GM13976 (cell line): Measurements from ENCODE around the gene CAMKK2.

Experiments used
- DNase-seq: peaks from one replicate; pipeline ENCODE4 v3.0.0; 2012; ENCODE audit warnings: low spot score
- CTCF ChIP-seq: IDR thresholded peaks from 2 replicates; pipeline ENCODE4 v1.5.1; 2012; ENCODE audit warnings: borderline replicate concordance, mild to moderate bottlenecking; ENCODE audit not compliant: insufficient read depth; ENCODE audit errors: extremely low read depth, missing control alignments, control extremely low read depth
- in situ Hi-C: fragments of 300-500 bp; cut with MboI; formaldehyde crosslinking; loops from one replicate; pipeline ENCODE4 v1.12.0; 2022; ENCODE audit warnings: low sequenced_read_pairs, mixed read lengths, inconsistent platforms; ENCODE audit not compliant: unreplicated experiment

Gene CAMKK2

GRCh38 chr12:121279507-121279915 lies 17.0 kb downstream of the CAMKK2 start:
- in situ Hi-C loops, result no loop called here
- TF ChIP-seq CTCF, result no peak
- DNase-seq, result no peak

- DNase-seq, result no peak
- in situ Hi-C loops, result no loop called here
- TF ChIP-seq CTCF, result no peak
Measured at GRCh38 chr12:121279071-121279375, 17.5 kb downstream of the CAMKK2 start.

DNA sequence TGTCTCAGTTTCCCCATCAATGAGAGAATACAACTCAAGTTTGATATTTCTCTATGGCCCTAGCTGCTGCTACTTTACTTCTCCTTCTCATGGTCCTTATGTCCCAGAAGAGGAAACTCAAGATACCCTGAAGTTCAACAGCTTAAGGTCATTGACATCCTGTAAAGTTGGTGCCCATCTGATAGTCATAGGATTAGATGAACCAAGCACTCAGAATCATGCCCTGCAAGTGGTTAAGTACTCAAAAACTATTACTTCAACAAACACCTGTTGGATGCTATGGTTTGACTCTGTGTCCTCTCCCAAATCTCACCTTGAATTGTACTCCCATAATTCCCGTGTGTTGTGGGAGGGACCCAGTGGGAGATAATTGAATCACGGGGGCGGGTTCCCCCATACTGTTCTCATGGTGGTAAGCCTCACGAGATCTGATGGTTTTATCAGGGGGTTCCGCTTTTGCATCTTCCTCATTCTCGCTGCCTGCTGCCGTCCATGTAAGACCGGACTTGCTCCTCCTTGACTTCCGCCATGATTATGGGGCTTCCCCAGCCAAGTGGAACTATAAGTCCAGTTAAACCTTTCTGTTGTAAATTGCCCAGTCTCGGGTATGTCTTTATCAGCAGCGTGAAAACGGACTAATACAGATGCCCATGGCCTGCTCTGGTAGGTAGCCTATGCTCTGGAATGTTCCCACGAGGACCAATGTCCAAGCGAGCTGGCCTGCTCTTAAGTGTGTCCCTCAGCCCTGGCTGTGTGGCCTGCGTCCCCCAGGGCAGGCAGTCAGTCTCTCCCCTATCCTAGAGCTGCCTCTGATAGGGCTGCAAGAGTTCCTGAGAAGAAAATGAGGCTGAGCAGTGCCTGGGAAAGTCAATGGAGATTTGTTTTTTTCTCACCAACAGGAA lies 18.1 kb downstream of the CAMKK2 start:
- DNase-seq, result no peak
- TF ChIP-seq CTCF, result no peak
- in situ Hi-C loops, result no loop called here

DNA sequence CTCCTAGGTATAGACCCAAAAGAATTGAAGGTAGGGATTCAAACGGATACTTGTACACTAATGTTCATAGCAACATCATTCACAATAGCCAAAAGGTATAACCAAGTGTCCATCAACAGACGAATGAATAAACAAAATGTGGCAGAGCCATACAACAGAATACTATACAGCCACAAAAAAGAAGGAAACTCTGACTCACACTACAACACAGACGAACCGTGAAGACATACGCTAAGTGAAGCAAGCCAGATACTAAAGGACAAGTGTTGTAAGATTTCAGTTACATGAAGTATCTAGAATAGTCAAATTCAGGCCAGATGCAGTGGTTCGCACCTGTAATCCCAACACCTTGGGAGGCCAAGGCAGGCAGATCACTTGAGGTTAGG lies 19.1 kb downstream of the CAMKK2 start:
- in situ Hi-C loops, result no loop called here
- no peak for DNase-seq
- TF ChIP-seq CTCF, result no peak

GRCh38 chr12:121274036-121274763 lies 22.3 kb downstream of the CAMKK2 start:
- DNase-seq, result no peak
- no peak for TF ChIP-seq CTCF
- in situ Hi-C loops, result no loop called here

DNA sequence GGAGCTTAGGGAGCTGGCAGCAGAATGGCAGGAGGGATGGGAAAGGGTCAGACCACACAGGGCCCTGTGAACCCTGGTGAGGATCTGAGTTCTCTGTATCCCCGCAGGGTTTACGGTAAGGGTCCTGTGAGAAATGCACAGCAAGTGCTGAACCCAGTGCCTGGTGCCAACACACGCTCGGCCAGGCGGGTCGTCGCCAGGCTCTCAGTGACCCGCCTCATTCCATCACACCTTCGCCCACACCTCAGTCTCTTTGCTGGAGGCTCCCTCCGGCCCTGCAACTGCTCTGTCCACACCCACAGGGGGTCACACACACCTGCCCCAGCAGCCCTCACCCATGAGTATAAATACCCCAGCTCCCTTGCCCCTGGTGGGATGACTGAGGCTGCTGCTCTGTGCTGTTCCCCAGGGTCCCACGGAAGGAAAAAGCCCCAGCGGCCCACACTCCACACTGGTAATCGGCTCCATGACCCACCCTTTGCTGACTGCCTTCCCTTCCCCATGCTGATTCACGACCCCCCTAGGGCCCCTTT lies 23.1 kb downstream of the CAMKK2 start:
- DNase-seq, result no peak
- in situ Hi-C loops, result no loop called here
- TF ChIP-seq CTCF, result no peak
